HG03159 (cell line): Measurements from ENCODE around the gene TNFRSF6B.

Experiments used
- ATAC-seq: cut with Tn5 transposase; IDR thresholded peaks from one replicate; pipeline ENCODE4 v1.9.1; 2021; ENCODE audit warnings: mild to moderate bottlenecking, moderate library complexity; ENCODE audit not compliant: unreplicated experiment

Gene TNFRSF6B

GRCh38 chr20:63745424-63745805 lies 49.0 kb downstream of the TNFRSF6B start:
- no peak for ATAC-seq

DNA sequence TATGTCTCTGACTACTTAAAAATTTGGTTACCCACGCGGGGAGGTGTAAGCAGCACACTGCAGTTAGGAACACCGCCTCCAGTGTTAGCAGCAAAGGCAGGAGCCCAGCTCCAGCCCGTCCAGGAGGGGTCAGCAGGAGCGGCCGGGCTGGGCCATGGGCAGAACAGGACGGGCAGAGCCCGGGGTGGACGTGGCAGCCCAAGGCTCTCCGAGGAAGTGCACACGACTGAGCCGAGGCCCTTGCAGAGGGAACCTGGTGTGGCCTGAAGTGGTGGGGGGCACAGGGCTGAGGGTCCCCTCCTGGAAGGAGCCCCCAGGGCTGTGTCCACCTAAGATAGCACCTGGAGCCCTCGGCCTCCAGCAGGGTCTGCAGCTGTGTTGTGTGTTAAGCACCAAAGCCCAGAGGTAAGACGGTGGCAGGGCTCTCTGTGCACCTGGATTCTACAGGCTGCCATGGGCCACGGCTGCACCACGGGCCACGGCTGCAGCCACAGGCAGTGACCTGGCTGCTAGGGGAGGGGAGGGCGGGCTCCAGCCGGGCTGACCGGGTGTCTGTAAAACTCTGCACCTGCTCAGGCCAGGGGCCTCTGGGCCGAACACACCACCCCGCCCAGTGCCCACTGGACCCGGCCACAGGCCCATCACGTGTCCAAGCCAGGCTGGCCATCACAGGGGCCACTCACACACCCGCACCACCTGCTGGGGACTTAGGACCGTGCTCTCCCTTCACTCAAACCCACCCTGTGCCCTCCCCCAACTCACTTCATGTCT lies 49.7 kb downstream of the TNFRSF6B start:
- no peak for ATAC-seq

DNA sequence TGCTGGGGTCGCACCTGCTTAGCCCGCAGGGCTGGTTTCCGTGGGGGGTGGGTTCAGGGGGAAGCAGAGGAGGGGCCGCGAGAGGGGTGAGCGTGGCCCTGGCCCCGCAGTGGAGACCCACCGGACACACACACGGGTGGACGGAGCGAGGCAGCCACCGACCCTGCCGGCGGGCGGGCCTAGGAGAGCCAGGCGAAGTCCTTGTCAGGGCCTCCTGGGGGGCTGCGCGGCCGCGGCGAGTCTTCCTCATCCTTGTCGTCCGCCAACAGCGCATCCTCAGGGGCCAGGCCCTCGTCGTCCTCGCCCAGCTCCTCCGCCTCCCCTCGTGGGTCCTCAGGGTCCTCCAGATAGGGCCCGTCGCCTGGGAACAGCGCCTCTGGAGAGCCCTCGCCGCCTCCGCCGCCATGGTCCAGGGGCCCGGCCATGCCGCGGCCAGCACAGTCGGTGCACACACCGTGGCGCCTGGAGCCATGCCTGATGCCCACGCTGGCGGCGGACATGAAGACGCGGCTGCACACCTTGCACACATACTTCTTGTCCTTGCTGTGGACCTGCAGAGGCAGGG lies 50.4 kb downstream of the TNFRSF6B start:
- ATAC-seq: no peak

DNA sequence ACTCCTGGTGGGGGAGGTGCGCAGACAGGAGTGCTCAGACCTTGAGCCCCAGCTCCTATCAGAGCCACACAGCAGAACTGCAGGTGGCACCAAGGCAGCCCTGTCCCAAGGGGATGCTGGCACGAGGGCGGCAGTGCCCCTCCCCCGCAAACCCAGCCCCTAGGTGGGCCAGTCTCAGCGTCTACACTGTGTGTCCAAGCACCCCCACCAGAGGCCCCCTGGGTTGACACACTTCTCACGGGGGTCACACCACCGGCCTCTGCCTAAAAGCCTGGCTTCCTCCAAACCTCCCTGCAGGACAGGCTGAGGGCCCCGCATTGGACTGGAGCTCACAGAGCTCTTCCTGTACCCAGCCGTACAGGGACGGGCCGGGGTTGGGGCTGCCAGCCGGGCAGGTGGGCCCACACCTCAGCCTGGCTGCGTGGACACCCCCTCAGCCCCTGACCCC lies 51.2 kb downstream of the TNFRSF6B start:
- no peak for ATAC-seq
